B cell (primary cell): ENCODE measurements around the gene FBH1. TPM values are rescaled to one million over a fixed set of nuclear protein-coding genes. Genes with fewer than 3 reads are reported as not detected.

Experiments
- ATAC-seq: fragments of 200-7000 bp; cut with Tn5 transposase; one replicate; pipeline ENCODE4 v1.10.0; 2021; ENCODE audit warnings: low read depth, mild to moderate bottlenecking, moderate number of reproducible peaks, moderate library complexity
- CTCF ChIA-PET: fragments of 350-600 bp; sonication (Branson Sonifier 250); formaldehyde crosslinking; loops from one replicate; lab custom pipeline; 2021; ENCODE audit warnings: antibody characterized with exemption, inconsistent platforms; lab: Charles Lee
- POLR2A ChIA-PET: fragments of 350-600 bp; sonication (Branson Sonifier 250); formaldehyde crosslinking; loops from one replicate; lab custom pipeline; 2021; ENCODE audit warnings: antibody characterized with exemption; lab: Charles Lee
- DNase-seq: peaks from one replicate; pipeline ENCODE4 v3.0.0; 2013
- H2AFZ ChIP-seq: 2 replicates; pipeline ENCODE4 v1.6.1; 2012; ENCODE audit warnings: mild to moderate bottlenecking, low read depth, low read length; ENCODE audit not compliant: insufficient read depth, poor library complexity, severe bottlenecking
- H3K27ac ChIP-seq, 2 donors: 1 replicate in 1 of 2; 2 replicates in 1 of 2; pipeline ENCODE4 v1.5.1; 2012 to 2013; ENCODE audit warnings: low read length in 2 of 2, mild to moderate bottlenecking in 2 of 2, moderate library complexity in 1 of 2
- H3K27me3 ChIP-seq, 4 experiments: fragments of 200-600 bp in 1 of 4; sonication (generic) in 1 of 4; replicated peaks in 1 of 4; 1 replicate in 2 of 4; 2 replicates in 2 of 4; pipeline versions ENCODE4 v1.6.1 to v1.7.0; 2013 to 2016; ENCODE audit warnings: low read length in 3 of 4, mild to moderate bottlenecking in 2 of 4, mixed read lengths in 1 of 4, moderate library complexity in 1 of 4; ENCODE audit not compliant: insufficient read depth in 4 of 4, control insufficient read depth in 3 of 4; ENCODE audit errors: control extremely low read depth in 1 of 4
- H3K36me3 ChIP-seq, 2 experiments: replicated peaks in 1 of 2; 1 replicate in 1 of 2; 2 replicates in 1 of 2; pipeline versions ENCODE4 v1.6.1 to v1.7.1; 2013; ENCODE audit warnings: low read length in 1 of 2; ENCODE audit not compliant: insufficient read depth in 2 of 2, control insufficient read depth in 1 of 2; ENCODE audit errors: control extremely low read depth in 1 of 2, extremely low read depth in 1 of 2
- H3K4me1 ChIP-seq, 2 donors: fragments of 200-600 bp in 1 of 2; sonication (generic) in 1 of 2; 1 replicate in 1 of 2; 2 replicates in 1 of 2; pipeline versions ENCODE4 v1.5.1 to v1.6.1; 2013 to 2017; ENCODE audit warnings: low read length in 2 of 2; ENCODE audit not compliant: control insufficient read depth in 2 of 2, insufficient read depth in 2 of 2
- H3K4me2 ChIP-seq: replicated peaks from 2 replicates; pipeline ENCODE3; 2012; ENCODE audit warnings: mild to moderate bottlenecking, low read depth, low read length; ENCODE audit not compliant: poor library complexity, severe bottlenecking
- H3K4me3 ChIP-seq, 5 experiments: fragments of 200-600 bp in 1 of 5; sonication (generic) in 1 of 5; 1 replicate in 3 of 5; 2 replicates in 2 of 5; pipeline versions ENCODE4 v1.5.1 to v1.7.0; 2011 to 2016; ENCODE audit warnings: low read length in 4 of 5, mild to moderate bottlenecking in 4 of 5, low read depth in 2 of 5, control low read depth in 1 of 5, moderate library complexity in 1 of 5; ENCODE audit not compliant: insufficient read depth in 1 of 5; ENCODE audit errors: control extremely low read depth in 1 of 5, extremely low read depth in 1 of 5
- H3K79me2 ChIP-seq: fragments of 200-600 bp; sonication (generic); one replicate; pipeline ENCODE4 v1.6.0; 2016; ENCODE audit warnings: low read length; ENCODE audit not compliant: control insufficient read depth, insufficient read depth
- H3K9ac ChIP-seq: fragments of 200-600 bp; sonication (generic); 2 replicates; pipeline ENCODE4 v1.6.1; 2017; ENCODE audit warnings: mild to moderate bottlenecking, low read length, moderate library complexity
- H3K9me3 ChIP-seq, 3 donors: one replicate each; pipeline versions ENCODE4 v1.6.1 to v1.7.1; 2013; ENCODE audit warnings: low read length in 2 of 3; ENCODE audit not compliant: control insufficient read depth in 2 of 3, insufficient read depth in 1 of 3; ENCODE audit errors: control extremely low read depth in 1 of 3
- H4K20me1 ChIP-seq: 2 replicates; pipeline ENCODE4 v1.6.0; 2012; ENCODE audit warnings: mild to moderate bottlenecking, low read length; ENCODE audit not compliant: insufficient read depth, control insufficient read depth, poor library complexity, severe bottlenecking
- H3K27ac Mint-ChIP-seq: one replicate; pipeline ENCODE4 v1.8.0; 2021; ENCODE audit warnings: mixed read lengths
- H3K27me3 Mint-ChIP-seq: one replicate; pipeline ENCODE4 v1.8.0; 2021; ENCODE audit warnings: mixed read lengths
- H3K4me1 Mint-ChIP-seq: one replicate; pipeline ENCODE4 v1.8.0; 2021; ENCODE audit warnings: mixed read lengths
- H3K4me3 Mint-ChIP-seq: one replicate; pipeline ENCODE4 v1.8.0; 2021; ENCODE audit warnings: mixed read lengths
- H3K9me3 Mint-ChIP-seq: one replicate; pipeline ENCODE4 v1.8.0; 2022; ENCODE audit warnings: mixed read lengths; ENCODE audit not compliant: insufficient read depth
- EZH2 ChIP-seq: IDR thresholded peaks from 2 replicates; pipeline ENCODE4 v1.6.1; 2012; ENCODE audit warnings: borderline replicate concordance, low read depth, mild to moderate bottlenecking, moderate library complexity, low read length; ENCODE audit not compliant: insufficient read depth, poor library complexity, severe bottlenecking
- WGBS: methylation state at CpG from one replicate; pipeline ENCODE4 v1.1.5; 2013; ENCODE audit warnings: missing lambda C conversion rate; ENCODE audit not compliant: insufficient coverage; 5-methylcytosine and 5-hydroxymethylcytosine counted together
- intact Hi-C: fragments of 100-400 bp; cut with micrococcal nuclease; formaldehyde crosslinking; loops from one replicate; pipeline ENCODE4 v1.10.0; 2022
- polyA plus RNA-seq: library from polyadenylated mRNA; depleted of rRNA; stranded (reverse); fragments of >200 nt; gene quantifications from 2 replicates; pipeline ENCODE4 v1.2.3, GENCODE V29; 2012
- total RNA-seq, 2 donors: library from RNA; stranded (reverse); fragments of 120-200 nt in 1 of 2; gene quantifications; 1 replicate in 1 of 2; 2 replicates in 1 of 2; pipeline versions ENCODE4 v1.2.3 to v1.2.4, GENCODE V29; 2013 to 2022
- TF ChIP-seq, protein P1 (sequence below): fragments of 200-600 bp; IDR thresholded peaks from one replicate; pipeline ENCODE4 v1.8.0; 2022; ENCODE audit warnings: antibody characterized with exemption, mild to moderate bottlenecking

Gene FBH1
- total and polyA plus RNA-seq, 2 donors (not counting 1 experiment from before 2014, with no cell fraction given), result 86.4 to 129 TPM

DNA sequence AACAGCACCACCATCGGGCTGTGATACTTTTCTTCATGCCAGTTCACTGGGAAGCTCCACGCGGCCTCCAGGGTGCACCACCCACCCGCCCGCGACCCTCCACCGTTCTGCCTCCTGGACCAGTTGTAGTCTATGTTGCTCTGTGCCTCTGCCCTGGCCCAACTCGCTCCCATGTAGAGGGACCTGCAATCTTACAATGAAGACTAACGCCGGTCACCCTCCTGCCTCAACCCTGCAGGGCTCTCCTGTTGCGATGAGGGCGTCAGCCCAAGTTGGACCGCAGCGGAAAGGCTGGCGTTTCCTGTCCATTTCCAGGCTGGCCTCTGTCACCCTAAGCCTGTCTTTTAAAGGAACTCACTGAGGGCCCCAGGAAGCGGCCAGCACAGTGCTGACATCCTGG lies 52.4 kb downstream of the FBH1 start:
- ATAC-seq, result no peak
- no peak overlapping the region for H3K27ac ChIP-seq
- H3K27ac Mint-ChIP-seq, result no peak overlapping the region
- no peaks in the 10 kb centered on the region for H3K27me3 Mint-ChIP-seq
- H3K79me2 ChIP-seq, result no peaks in the 10 kb centered on the region
- no peak for DNase-seq
- ChIA-PET POLR2A (no interaction called here), CTCF (no interaction called here)
- H3K27me3 ChIP-seq, result no peaks in the 10 kb centered on the region
- TF ChIP-seq EZH2, result no peak
- TF ChIP-seq, protein P1, sequence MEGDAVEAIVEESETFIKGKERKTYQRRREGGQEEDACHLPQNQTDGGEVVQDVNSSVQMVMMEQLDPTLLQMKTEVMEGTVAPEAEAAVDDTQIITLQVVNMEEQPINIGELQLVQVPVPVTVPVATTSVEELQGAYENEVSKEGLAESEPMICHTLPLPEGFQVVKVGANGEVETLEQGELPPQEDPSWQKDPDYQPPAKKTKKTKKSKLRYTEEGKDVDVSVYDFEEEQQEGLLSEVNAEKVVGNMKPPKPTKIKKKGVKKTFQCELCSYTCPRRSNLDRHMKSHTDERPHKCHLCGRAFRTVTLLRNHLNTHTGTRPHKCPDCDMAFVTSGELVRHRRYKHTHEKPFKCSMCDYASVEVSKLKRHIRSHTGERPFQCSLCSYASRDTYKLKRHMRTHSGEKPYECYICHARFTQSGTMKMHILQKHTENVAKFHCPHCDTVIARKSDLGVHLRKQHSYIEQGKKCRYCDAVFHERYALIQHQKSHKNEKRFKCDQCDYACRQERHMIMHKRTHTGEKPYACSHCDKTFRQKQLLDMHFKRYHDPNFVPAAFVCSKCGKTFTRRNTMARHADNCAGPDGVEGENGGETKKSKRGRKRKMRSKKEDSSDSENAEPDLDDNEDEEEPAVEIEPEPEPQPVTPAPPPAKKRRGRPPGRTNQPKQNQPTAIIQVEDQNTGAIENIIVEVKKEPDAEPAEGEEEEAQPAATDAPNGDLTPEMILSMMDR, result no peak
- no peaks in the 10 kb centered on the region for H4K20me1 ChIP-seq
- H2AFZ ChIP-seq, result no peak overlapping the region
- H3K4me1 Mint-ChIP-seq, result peaks cover 7% of the 10 kb centered on the region
- no peak overlapping the region for H3K4me3 ChIP-seq
- no peaks in the 10 kb centered on the region for H3K9me3 ChIP-seq
- H3K4me1 ChIP-seq, result peaks cover 4 to 5% of the 10 kb centered on the region in 2 donors
- H3K4me3 Mint-ChIP-seq, result no peak overlapping the region
- 64% methylated on average over 15 of the region's 16 CpGs for WGBS
- intact Hi-C loops, result no loop called here
- H3K4me2 ChIP-seq, result no peak overlapping the region
- H3K9me3 Mint-ChIP-seq, result no peaks in the 10 kb centered on the region
- no peak overlapping the region for H3K9ac ChIP-seq
- peaks cover 0 to 13% of the 10 kb centered on the region in 2 experiments for H3K36me3 ChIP-seq

DNA sequence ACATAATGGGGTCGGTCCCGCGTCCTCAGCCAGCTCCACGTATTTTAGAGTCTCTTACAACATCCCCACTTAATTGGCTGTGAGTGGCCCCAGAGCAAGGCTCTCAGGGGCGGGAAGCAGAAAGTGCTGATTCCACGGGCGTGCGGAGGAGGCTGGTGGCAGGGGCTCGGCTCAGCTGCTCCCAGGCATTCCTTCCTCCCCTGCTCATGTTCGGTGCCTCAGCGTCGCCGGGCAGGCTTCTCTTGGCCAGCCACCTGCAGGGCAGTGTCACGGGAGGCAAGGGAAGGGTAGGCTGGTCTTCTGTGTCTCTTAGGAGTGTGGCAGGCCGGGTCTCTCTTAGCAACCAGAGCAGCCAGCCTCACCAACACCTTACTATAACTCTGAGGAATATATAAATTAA lies 53.5 kb downstream of the FBH1 start:
- H3K9ac ChIP-seq, result no peak overlapping the region
- WGBS, result 95% methylated on average over 8 of the region's 15 CpGs
- H3K27me3 ChIP-seq, result no peaks in the 10 kb centered on the region
- no peak overlapping the region for H3K4me3 ChIP-seq
- Mint-ChIP-seq H3K27ac (no peak overlapping the region), H3K4me1 (peaks cover 7% of the 10 kb centered on the region), H3K4me3 (no peak overlapping the region), H3K9me3 (no peaks in the 10 kb centered on the region), H3K27me3 (no peaks in the 10 kb centered on the region)
- CTCF ChIA-PET, result no interaction called here
- H4K20me1 ChIP-seq, result no peaks in the 10 kb centered on the region
- no peaks in the 10 kb centered on the region for H3K9me3 ChIP-seq
- intact Hi-C loops, result no loop called here
- no peak overlapping the region for H2AFZ ChIP-seq
- peaks cover 4 to 5% of the 10 kb centered on the region in 2 donors for H3K4me1 ChIP-seq
- TF ChIP-seq, protein P1, result no peak
- TF ChIP-seq EZH2, result no peak
- no peak overlapping the region for H3K4me2 ChIP-seq
- H3K79me2 ChIP-seq, result no peaks in the 10 kb centered on the region
- H3K36me3 ChIP-seq, result peaks cover 0 to 2% of the 10 kb centered on the region in 2 experiments
- POLR2A ChIA-PET, result no interaction called here
- no peak overlapping the region for H3K27ac ChIP-seq
- ATAC-seq, result no peak
- DNase-seq, result no peak
